NCI-H146 (cell line): ENCODE data around the gene ABCC4.

Experiments
- DNase-seq: peaks from one replicate; lab custom pipeline; 2025; lab: John Stamatoyannopoulos, UW

Gene ABCC4

DNA sequence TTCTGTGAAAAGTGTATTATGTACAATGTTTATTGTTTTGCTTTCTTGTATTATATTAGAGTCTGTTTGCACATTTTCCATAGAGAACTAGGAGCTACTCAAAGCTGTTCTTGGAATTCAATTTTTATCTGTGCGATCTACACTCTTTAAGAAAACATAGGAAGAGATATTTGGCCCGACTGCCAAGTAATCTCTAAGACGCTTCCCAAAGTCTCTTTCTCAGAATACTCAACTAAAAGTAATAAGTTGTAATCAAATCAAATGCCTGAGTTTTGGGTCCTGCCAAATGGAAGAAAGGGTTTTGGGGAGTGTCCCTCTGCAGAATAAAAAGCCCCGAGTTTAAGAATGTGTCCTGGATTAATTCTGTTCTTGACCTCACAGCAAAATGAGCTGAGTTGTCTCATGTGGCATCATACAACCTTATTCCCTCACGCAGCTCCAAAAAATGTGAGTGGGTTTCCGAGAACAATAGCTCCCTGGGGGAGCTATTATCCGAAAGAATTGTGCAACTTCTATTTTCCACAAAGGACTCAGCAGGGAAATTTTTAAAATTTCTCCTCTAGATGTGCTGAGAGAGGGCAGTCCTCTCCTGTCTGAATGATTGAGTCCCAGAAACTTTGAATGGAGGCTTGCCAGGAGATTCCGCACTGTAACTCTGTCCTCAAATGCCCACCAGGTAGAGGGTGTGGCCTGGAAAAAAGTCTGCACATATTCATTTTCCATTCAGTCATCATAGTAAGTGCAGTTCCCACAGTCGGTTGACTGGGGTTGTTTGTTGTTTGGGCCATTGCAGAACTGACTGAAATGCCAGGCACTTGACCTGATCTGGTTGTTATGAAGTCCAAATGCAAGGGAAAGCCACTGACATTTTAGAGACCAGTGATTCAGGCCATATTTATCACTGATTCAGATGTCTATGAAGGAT lies 309.0 kb downstream of the ABCC4 start:
- DNase-seq: no peak

DNA sequence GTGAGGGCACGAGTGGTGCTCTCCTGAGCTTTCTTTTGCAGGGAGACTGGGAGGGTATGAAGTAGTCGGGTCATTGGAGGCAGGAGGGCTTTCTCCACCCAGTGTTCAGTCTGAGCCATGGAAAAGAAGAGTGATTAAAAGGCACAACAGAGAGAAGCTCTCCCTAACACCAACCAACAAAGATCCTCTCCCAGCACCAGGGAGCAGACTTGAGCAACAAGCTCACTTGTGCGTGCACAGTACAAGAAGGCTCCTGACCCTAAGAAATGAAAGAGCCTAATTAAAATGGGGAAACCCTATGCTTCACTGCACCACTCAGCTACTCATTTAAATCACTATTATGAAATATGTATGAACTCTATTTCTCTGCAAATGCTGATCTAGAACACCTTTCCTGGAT lies 312.6 kb downstream of the ABCC4 start:
- DNase-seq: peak; percentile 15

DNA sequence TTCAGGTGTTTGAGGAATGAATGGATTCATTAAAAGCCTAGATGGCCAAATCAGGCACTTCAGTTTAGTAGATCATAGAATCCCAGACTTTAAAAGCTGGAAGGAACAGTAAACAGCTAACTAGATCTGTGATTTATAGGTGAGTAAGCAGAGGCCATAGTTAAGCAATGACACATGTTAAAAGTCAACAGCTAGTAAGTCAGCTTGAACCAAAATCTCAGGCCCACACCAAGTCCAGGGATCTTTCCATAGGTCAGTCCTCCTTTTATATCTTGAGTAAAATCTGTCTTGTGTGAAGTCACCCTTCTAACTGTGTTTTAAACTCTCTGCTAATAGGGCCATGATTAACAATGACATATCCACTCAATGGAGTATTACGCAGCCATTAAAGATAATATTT lies 313.4 kb downstream of the ABCC4 start:
- no peak for DNase-seq

DNA sequence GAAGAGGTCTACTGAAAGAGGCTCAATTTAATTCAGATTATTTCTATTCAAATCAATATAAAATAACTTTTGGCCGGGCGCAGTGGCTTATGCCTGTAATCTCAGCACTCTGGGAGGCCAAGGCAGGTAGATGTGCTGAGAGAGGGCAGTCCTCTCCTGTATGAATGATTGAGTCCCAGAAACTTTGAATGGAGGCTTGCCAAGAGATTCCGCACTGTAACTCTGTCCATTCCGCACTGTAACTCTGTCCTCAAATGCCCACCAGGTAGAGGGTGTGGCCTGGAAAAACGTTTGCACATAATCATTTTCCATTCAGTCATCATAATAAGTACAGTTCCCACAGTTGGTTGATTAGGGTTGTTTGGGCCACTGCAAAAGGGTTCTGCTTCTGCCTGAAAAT lies 314.2 kb downstream of the ABCC4 start:
- no peak for DNase-seq

DNA sequence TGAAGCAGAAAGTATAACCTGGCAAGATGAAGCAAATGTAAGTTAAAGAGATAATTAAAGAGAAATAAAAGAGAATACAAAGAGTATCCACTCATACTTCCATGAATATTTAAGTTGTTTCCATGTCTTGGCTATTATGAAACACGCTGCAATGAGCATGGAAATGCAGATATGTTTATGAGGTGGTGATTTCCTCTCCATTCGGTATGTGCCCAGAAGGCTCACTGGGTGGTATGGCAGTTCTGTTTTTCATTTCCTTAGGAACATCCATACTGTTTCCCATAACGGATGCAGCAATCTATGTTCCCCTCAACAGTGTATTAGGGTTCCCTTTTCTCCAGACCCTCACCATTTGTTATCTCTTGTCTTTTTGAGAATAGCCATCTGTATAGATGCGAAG lies 316.3 kb downstream of the ABCC4 start:
- no peak for DNase-seq

DNA sequence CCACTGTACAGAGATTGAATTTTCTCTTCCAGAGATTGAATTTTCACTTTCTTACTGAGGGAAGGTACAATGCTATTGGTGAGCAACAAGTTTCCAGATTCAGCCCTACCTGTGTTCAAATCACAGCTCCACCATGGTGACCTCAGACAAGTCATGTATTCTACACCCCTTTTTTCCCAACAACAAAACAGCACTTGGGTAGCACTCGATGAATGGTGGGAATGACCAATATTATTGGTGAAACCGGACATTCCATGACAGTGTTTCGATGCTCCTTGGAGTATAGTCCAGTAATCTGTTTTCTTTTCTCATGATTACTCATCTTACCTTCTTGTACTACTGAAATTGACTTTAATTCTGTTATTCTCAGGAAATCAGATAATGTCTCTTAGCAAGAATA lies 322.7 kb downstream of the ABCC4 start:
- no peak for DNase-seq

DNA sequence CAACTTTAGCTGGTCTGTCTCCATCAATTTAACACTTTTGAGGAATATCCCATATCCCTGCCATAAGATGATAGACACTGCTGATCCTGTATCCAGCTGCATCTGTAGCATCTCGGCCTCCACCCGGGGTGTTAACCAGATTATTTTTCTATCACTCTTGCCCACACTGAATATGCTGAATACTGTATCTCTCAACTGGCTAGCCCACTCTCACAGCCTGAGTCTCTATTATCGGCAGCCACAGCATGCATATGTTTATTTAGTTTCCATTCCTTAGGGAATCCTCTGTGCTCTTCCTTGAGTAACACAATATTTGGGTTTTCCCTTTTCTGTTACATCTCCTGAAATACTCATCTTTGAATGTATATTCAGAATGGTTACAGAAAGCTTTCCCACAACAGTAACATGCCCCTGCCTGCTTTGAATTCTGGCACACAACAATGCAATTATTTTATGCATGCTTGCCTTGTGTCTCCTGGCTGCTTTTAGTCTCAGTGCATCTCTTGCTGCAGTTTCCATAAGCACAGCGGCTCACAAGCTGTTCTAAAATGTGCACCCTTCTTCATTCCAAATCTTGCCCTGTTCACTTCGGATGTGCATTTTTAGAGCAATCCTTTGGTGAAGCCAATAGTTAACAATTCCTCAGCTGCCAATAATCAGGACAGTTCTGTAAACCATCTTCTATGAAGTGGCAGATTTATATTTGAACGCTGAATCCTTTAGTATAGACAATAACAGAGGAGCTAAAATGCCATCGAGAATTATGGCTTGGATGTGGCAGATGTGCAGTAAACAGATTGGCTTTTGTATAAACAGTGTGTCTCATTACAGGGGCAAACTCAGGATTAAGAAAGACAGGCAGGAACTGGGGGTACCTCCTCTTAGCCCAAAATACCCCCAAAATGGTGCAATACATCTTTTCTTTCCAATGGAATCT lies 327.0 kb downstream of the ABCC4 start:
- no peak for DNase-seq

DNA sequence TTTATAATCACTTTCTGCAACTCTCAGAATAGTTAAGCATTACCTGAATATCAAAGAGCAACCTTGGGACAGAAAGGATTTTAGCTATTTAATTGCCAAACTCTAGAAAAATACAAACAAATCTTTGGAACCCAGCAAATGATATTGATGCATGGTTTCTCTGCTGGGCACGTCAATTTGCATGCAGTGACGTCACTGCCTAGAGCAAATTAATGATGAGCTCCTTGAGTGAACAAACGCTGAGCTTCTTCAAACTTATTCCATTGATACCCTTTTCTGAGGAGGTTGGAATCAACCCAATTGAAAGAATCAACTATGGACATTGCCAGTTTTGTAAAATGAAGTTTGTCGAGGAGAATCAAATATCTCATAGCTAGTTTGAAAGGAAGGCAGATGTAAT lies 329.0 kb downstream of the ABCC4 start:
- DNase-seq: no peak
